ENCODE measurements around the gene CRABP1.

- no peak for TF ChIP-seq CTCF (IDR thresholded peaks at IDR 0.05 in 8 of 11, conservative IDR thresholded peaks at IDR 0.05 in 3 of 11)
- no peak for TF ChIP-seq POLR2A (IDR thresholded peaks at IDR 0.05)
- no peak for TF ChIP-seq POLR2AphosphoS5 (IDR thresholded peaks at IDR 0.05)
Observed at GRCh38 chr15:78323693-78324092, 16.5 kb upstream of the CRABP1 start.

Measured in spleen (tissue), 7 donors.